Neural cell (in vitro differentiated cells): ENCODE data around the gene ATMIN. TPM values are rescaled to one million over a fixed set of nuclear protein-coding genes. Genes with fewer than 3 reads are reported as not detected.

ENCODE experiments used
- H2AFZ ChIP-seq: fragments of 200-600, 300-800 bp; sonication (generic), shearing (Covaris generic); 2 replicates; pipeline ENCODE4 v1.6.0; 2014; ENCODE audit warnings: low read depth, mild to moderate bottlenecking, antibody characterized with exemption, low read length, moderate library complexity
- H3F3A ChIP-seq: fragments of 200-600 bp; shearing (Covaris generic); 2 replicates; pipeline ENCODE4 v1.6.1; 2016; ENCODE audit warnings: mild to moderate bottlenecking, moderate library complexity, mixed read lengths, antibody characterized with exemption, low read length; ENCODE audit not compliant: insufficient read depth, poor library complexity, severe bottlenecking
- H3K27ac ChIP-seq: fragments of 200-600, 300-800 bp; sonication (generic), shearing (Covaris generic); 2 replicates; pipeline ENCODE4 v1.5.1; 2014; ENCODE audit warnings: mild to moderate bottlenecking, low read length, moderate library complexity
- H3K27me3 ChIP-seq: fragments of 300-800, 200-600 bp; sonication (generic), shearing (Covaris generic); 2 replicates; pipeline ENCODE4 v1.6.0; 2014; ENCODE audit warnings: mild to moderate bottlenecking, low read depth, low read length, moderate library complexity; ENCODE audit not compliant: insufficient read depth
- H3K36me3 ChIP-seq: fragments of 300-800, 200-600 bp; sonication (generic), shearing (Covaris generic); 2 replicates; pipeline ENCODE4 v1.5.1; 2014; ENCODE audit warnings: mild to moderate bottlenecking, antibody characterized with exemption, low read length, moderate library complexity; ENCODE audit not compliant: insufficient read depth
- H3K4me2 ChIP-seq: fragments of 300-800, 200-600 bp; sonication (generic), shearing (Covaris generic); 2 replicates; pipeline ENCODE4 v1.6.0; 2014; ENCODE audit warnings: mild to moderate bottlenecking, low read length
- H3K4me3 ChIP-seq: fragments of 300-800, 200-600 bp; sonication (generic), shearing (Covaris generic); 2 replicates; pipeline ENCODE4 v1.5.1; 2014; ENCODE audit warnings: mild to moderate bottlenecking, low read length, moderate library complexity
- H3K79me2 ChIP-seq: fragments of 200-600 bp; shearing (Covaris generic); replicated peaks from 2 replicates; pipeline ENCODE4 v1.6.0; 2014; ENCODE audit warnings: mild to moderate bottlenecking, low read length, moderate library complexity; ENCODE audit not compliant: insufficient read depth
- H3K9ac ChIP-seq: fragments of 300-800, 200-600 bp; sonication (generic), shearing (Covaris generic); 2 replicates; pipeline ENCODE4 v1.6.1; 2016; ENCODE audit warnings: mild to moderate bottlenecking, low read length, mixed read lengths
- H3K9me2 ChIP-seq: fragments of 200-600 bp; shearing (Covaris generic); 2 replicates; pipeline ENCODE4 v1.6.1; 2016; ENCODE audit warnings: mild to moderate bottlenecking, low read length, mixed read lengths; ENCODE audit not compliant: insufficient read depth
- H3K9me3 ChIP-seq: fragments of 200-600, 300-800 bp; sonication (generic), shearing (Covaris generic); 2 replicates; pipeline ENCODE4 v1.6.1; 2016; ENCODE audit warnings: mild to moderate bottlenecking, mixed run types, low read length, moderate library complexity, mixed read lengths
- H4K20me1 ChIP-seq: fragments of 200-600 bp; shearing (Covaris generic); 2 replicates; pipeline ENCODE4 v1.6.1; 2016; ENCODE audit warnings: mild to moderate bottlenecking, mixed run types; ENCODE audit not compliant: insufficient read depth
- EP300 ChIP-seq: fragments of 450-650 bp; conservative IDR thresholded peaks from 2 replicates; pipeline ENCODE4 v1.6.1; 2014; ENCODE audit warnings: antibody characterized with exemption, mild to moderate bottlenecking, moderate library complexity; ENCODE audit not compliant: poor library complexity, severe bottlenecking
- EZH2 ChIP-seq: fragments of 200-600, 300-800 bp; shearing (Covaris generic), sonication (generic); IDR thresholded peaks from 2 replicates; pipeline ENCODE4 v1.6.1; 2014; ENCODE audit warnings: antibody characterized with exemption, low read length, borderline replicate concordance, mild to moderate bottlenecking; ENCODE audit not compliant: insufficient read depth, poor library complexity, severe bottlenecking
- MXI1 ChIP-seq: fragments of 450-650 bp; conservative IDR thresholded peaks from 2 replicates; pipeline ENCODE4 v1.6.1; 2014; ENCODE audit warnings: antibody characterized with exemption, mild to moderate bottlenecking; ENCODE audit not compliant: poor library complexity, severe bottlenecking
- POLR2AphosphoS5 ChIP-seq: IDR thresholded peaks from 2 replicates; pipeline ENCODE4 v1.6.1; 2012
- RAD21 ChIP-seq: fragments of 450-650 bp; conservative IDR thresholded peaks from 2 replicates; pipeline ENCODE4 v1.6.1; 2014; ENCODE audit warnings: antibody characterized with exemption, mild to moderate bottlenecking, moderate library complexity
- REST ChIP-seq: IDR thresholded peaks from 2 replicates; pipeline ENCODE4 v1.6.1; 2012; ENCODE audit warnings: borderline replicate concordance
- SMC3 ChIP-seq: fragments of 450-650 bp; conservative IDR thresholded peaks from 2 replicates; pipeline ENCODE4 v1.6.1; 2014; ENCODE audit warnings: antibody characterized with exemption, mild to moderate bottlenecking, moderate library complexity; ENCODE audit not compliant: poor library complexity
- TAF1 ChIP-seq: IDR thresholded peaks from 2 replicates; pipeline ENCODE4 v1.6.1; 2012; ENCODE audit warnings: low read depth
- polyA plus RNA-seq: library from polyadenylated mRNA; depleted of rRNA; stranded (reverse); fragments of >200 nt; gene quantifications from 2 replicates; pipeline ENCODE4 v1.2.3, GENCODE V29; 2014
- TF ChIP-seq, protein P1 (sequence below): fragments of 450-650 bp; IDR thresholded peaks from 2 replicates; pipeline ENCODE4 v1.5.1; 2014; ENCODE audit warnings: antibody characterized with exemption, mild to moderate bottlenecking, moderate library complexity; ENCODE audit not compliant: poor library complexity, severe bottlenecking

ATMIN gene
- polyA plus RNA-seq, 1 donor from 2014 or later: 62.3 TPM

GRCh38 chr16:81080233-81080632, 44.6 kb downstream of the ATMIN start:
- H3K4me2 ChIP-seq: no peak overlapping the region
- no peaks in the 10 kb centered on the region for H3K27me3 ChIP-seq
- no peak for TF ChIP-seq POLR2AphosphoS5
- TF ChIP-seq EZH2: no peak
- no peak for TF ChIP-seq EP300
- no peak for TF ChIP-seq MXI1
- TF ChIP-seq, protein P1, sequence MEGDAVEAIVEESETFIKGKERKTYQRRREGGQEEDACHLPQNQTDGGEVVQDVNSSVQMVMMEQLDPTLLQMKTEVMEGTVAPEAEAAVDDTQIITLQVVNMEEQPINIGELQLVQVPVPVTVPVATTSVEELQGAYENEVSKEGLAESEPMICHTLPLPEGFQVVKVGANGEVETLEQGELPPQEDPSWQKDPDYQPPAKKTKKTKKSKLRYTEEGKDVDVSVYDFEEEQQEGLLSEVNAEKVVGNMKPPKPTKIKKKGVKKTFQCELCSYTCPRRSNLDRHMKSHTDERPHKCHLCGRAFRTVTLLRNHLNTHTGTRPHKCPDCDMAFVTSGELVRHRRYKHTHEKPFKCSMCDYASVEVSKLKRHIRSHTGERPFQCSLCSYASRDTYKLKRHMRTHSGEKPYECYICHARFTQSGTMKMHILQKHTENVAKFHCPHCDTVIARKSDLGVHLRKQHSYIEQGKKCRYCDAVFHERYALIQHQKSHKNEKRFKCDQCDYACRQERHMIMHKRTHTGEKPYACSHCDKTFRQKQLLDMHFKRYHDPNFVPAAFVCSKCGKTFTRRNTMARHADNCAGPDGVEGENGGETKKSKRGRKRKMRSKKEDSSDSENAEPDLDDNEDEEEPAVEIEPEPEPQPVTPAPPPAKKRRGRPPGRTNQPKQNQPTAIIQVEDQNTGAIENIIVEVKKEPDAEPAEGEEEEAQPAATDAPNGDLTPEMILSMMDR: no peak
- no peak for TF ChIP-seq TAF1
- TF ChIP-seq RAD21: no peak
- TF ChIP-seq SMC3: no peak
- TF ChIP-seq REST: no peak
- peaks cover 5% of the 10 kb centered on the region for H3K79me2 ChIP-seq
- no peak overlapping the region for H2AFZ ChIP-seq
- no peak overlapping the region for H3K27ac ChIP-seq
- H3K36me3 ChIP-seq: no peaks in the 10 kb centered on the region
- H3K9ac ChIP-seq: no peak overlapping the region
- no peaks in the 10 kb centered on the region for H3K9me2 ChIP-seq
- no peaks in the 10 kb centered on the region for H3F3A ChIP-seq
- H3K4me3 ChIP-seq: no peak overlapping the region
- no peaks in the 10 kb centered on the region for H4K20me1 ChIP-seq
- H3K9me3 ChIP-seq: no peaks in the 10 kb centered on the region

DNA sequence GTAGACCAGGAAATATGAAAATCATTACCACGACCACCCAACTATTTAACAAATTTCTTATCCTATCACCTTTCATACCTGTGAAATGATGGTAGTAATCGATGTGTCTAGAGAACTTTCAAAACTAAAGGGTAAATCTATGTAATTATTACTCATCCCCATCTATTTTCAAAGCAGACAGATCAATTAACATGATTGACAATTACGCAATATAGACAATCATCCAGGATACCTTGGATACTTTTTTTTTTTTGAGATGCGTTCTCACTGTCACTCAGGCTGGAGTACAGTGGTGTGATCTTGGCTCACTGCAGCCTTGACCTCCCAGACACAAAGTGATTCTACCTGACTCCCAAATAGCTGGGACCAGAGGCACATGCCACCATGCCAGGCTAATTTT, 45.4 kb downstream of the ATMIN start:
- Histone ChIP-seq H3F3A (no peaks in the 10 kb centered on the region), H3K9me3 (no peaks in the 10 kb centered on the region), H3K4me2 (no peak overlapping the region), H3K4me3 (no peak overlapping the region), H3K9ac (no peak overlapping the region), H2AFZ (no peak overlapping the region), H3K9me2 (no peaks in the 10 kb centered on the region), H3K36me3 (no peaks in the 10 kb centered on the region), H3K79me2 (no peaks in the 10 kb centered on the region), H3K27ac (no peak overlapping the region), H3K27me3 (no peaks in the 10 kb centered on the region), H4K20me1 (no peaks in the 10 kb centered on the region)
- TF ChIP-seq MXI1: no peak
- no peak for TF ChIP-seq SMC3
- no peak for TF ChIP-seq TAF1
- no peak for TF ChIP-seq EP300
- TF ChIP-seq RAD21: no peak
- no peak for TF ChIP-seq EZH2
- TF ChIP-seq POLR2AphosphoS5: no peak
- TF ChIP-seq REST: no peak
- TF ChIP-seq, protein P1: no peak
